ENCODE data around the gene RASL12.
"Not testable (repeated sequence)": the region's sequence is repeated elsewhere in the genome, so short reads cannot be mapped to it uniquely, and the experiment has no call there.

The RASL12 gene

DNA sequence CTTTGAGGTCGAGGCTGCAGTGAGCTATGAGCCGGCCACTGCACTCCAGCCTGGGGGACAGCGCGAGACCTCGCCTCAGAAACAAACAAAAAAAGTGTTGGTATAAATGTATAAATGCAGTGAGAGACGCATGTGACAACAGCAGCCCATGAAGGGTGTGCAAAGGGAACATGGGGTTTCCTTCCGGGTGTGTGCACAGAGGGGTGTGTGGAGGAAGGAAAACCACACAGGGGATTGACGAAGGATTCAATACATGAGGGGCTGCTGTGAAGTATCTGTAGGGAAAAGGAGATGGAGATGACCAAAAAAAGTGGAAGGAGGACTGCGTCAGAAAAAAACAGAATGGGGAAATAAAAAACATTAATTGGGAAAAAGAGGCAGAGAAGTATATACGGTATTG, 39.5 kb downstream of the RASL12 start:
- TF ChIP-seq, protein P1, sequence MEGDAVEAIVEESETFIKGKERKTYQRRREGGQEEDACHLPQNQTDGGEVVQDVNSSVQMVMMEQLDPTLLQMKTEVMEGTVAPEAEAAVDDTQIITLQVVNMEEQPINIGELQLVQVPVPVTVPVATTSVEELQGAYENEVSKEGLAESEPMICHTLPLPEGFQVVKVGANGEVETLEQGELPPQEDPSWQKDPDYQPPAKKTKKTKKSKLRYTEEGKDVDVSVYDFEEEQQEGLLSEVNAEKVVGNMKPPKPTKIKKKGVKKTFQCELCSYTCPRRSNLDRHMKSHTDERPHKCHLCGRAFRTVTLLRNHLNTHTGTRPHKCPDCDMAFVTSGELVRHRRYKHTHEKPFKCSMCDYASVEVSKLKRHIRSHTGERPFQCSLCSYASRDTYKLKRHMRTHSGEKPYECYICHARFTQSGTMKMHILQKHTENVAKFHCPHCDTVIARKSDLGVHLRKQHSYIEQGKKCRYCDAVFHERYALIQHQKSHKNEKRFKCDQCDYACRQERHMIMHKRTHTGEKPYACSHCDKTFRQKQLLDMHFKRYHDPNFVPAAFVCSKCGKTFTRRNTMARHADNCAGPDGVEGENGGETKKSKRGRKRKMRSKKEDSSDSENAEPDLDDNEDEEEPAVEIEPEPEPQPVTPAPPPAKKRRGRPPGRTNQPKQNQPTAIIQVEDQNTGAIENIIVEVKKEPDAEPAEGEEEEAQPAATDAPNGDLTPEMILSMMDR (IDR thresholded peaks at IDR 0.05; ENCODE audit: low read depth, low read length, missing control alignments) = no peak
- no peak for DNase-seq (ENCODE audit: low read depth)
- peak overlapping the region; percentile 91 for H3K4me3 ChIP-seq (ENCODE audit: low read depth, low read length)

GRCh38 chr15:65027593-65027992, 40.2 kb downstream of the RASL12 start:
- TF ChIP-seq, protein P1 (IDR thresholded peaks at IDR 0.05; ENCODE audit: low read depth, low read length, missing control alignments) = no peak
- H3K4me3 ChIP-seq (ENCODE audit: low read depth, low read length) = no peak overlapping the region; the same call in 1 of the 2 replicates

GRCh38 chr15:65026756-65027155, 41.0 kb downstream of the RASL12 start:
- no peak overlapping the region for H3K4me3 ChIP-seq (ENCODE audit: low read depth, low read length)
- no peak for DNase-seq (ENCODE audit: low read depth)
- TF ChIP-seq, protein P1 (IDR thresholded peaks at IDR 0.05; ENCODE audit: low read depth, low read length, missing control alignments) = no peak

More at GRCh38 chr15:65027593-65027992, 40.2 kb downstream of the RASL12 start:
- DNase-seq (ENCODE audit: low read depth) = no peak

DNA sequence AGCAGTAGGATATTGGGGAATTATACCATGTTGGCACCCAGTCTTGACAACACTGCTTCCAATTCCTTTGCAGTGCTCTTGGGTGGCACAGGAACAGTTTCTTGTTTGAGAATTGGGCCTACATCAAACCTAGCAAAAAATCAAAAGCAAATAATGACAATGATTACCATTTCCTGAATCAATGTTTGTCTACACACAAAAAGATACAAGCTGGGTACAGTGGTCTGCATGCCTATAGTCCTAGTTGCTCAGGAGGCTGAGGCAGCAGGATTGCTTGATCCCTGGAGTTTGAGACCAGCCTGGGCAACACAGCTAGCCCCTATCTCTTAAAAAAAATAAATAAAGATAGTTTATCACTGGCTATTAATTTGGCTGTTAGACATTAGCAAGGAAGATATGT, 46.3 kb downstream of the RASL12 start:
- TF ChIP-seq, protein P1 (IDR thresholded peaks at IDR 0.05; ENCODE audit: low read depth, low read length, missing control alignments) = no peak
- H3K4me3 ChIP-seq (ENCODE audit: low read depth, low read length) = no peak overlapping the region
- no peak for DNase-seq (ENCODE audit: low read depth)

- DNase-seq (ENCODE audit: low read depth) = no peak
- H3K4me3 ChIP-seq (ENCODE audit: low read depth, low read length) = no peak overlapping the region
- TF ChIP-seq, protein P1 (IDR thresholded peaks at IDR 0.05; ENCODE audit: low read depth, low read length, missing control alignments) = no peak
Measured at GRCh38 chr15:65020419-65020818, 47.4 kb downstream of the RASL12 start.

DNA sequence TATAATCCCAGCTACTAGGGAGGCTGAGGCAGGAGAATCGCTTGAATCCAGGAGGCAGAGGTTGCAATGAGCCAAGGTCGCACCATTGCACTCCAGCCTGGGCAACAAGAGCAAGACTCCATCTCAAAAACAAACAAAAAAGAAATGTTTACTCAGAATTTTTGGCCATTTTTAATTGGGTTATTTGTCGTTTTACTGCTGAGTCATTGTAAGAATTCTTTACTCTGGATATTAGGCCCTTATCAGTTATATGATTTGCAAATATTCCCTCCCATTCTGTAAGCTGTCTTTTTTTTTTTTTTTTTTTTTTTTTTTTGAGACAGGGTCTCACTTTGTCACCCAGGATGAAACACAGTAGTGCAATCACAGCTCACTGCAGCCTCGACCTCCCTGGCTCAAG, 56.6 kb downstream of the RASL12 start:
- not testable (repeated sequence) for DNase-seq (ENCODE audit: low read depth); H3K4me3 ChIP-seq (ENCODE audit: low read depth, low read length)

- no peak for DNase-seq (ENCODE audit: low read depth)
- TF ChIP-seq, protein P1 (IDR thresholded peaks at IDR 0.05; ENCODE audit: low read depth, low read length, missing control alignments) = peak; percentile 18
- H3K4me3 ChIP-seq (ENCODE audit: low read depth, low read length) = no peak overlapping the region
Measured at GRCh38 chr15:65008983-65009382, 58.8 kb downstream of the RASL12 start.

All from GM12864 (cell line).